CD4-positive, alpha-beta T cell treated with Interleukin-6 at 100 ng/mL for 8 hours (primary cell): ENCODE measurements around the gene MOB1B.
"Not testable (repeated sequence)": the region's sequence is repeated elsewhere in the genome, so short reads cannot be mapped to it uniquely, and the experiment has no call there.

Experiments used
- DNase-seq: peaks from one replicate; pipeline ENCODE4 v3.0.0-alpha.2; 2020; ENCODE audit warnings: mixed read lengths, low spot score

The MOB1B gene

GRCh38 chr4:70901984-70902576 lies at the start of gene MOB1B:
Gene MOB1B, plus strand, starts transcription at chr4:70902369. Its CDS starts 168 bp downstream, at chr4:70902537.
- DNase-seq, result peak; percentile 84

GRCh38 chr4:70855464-70855863 lies 46.7 kb upstream of the MOB1B start:
- DNase-seq, result no peak

GRCh38 chr4:70858454-70858853 lies 43.7 kb upstream of the MOB1B start:
- no peak for DNase-seq

GRCh38 chr4:70859066-70859465 lies 43.1 kb upstream of the MOB1B start:
- no peak for DNase-seq

GRCh38 chr4:70863099-70863790 lies 38.9 kb upstream of the MOB1B start:
- no peak for DNase-seq

GRCh38 chr4:70868778-70869177 lies 33.4 kb upstream of the MOB1B start:
- no peak for DNase-seq

- no peak for DNase-seq
Observed at GRCh38 chr4:70873216-70873615, 29.0 kb upstream of the MOB1B start.

- no peak for DNase-seq
Observed at GRCh38 chr4:70874268-70875156, 27.7 kb upstream of the MOB1B start.

- no peak for DNase-seq
Observed at GRCh38 chr4:70877556-70877955, 24.6 kb upstream of the MOB1B start.

- no peak for DNase-seq
Observed at GRCh38 chr4:70880739-70881138, 21.4 kb upstream of the MOB1B start.

GRCh38 chr4:70885174-70885573 lies 17.0 kb upstream of the MOB1B start:
- DNase-seq, result no peak

- DNase-seq, result no peak
Observed at GRCh38 chr4:70892086-70892769, 9.9 kb upstream of the MOB1B start.

GRCh38 chr4:70893790-70894189 lies 8.4 kb upstream of the MOB1B start:
- no peak for DNase-seq

- no peak for DNase-seq
Observed at GRCh38 chr4:70895405-70895804, 6.8 kb upstream of the MOB1B start.

- DNase-seq, result no peak
Observed at GRCh38 chr4:70895811-70896491, 6.2 kb upstream of the MOB1B start.

- DNase-seq, result not testable (repeated sequence)
Observed at GRCh38 chr4:70898581-70898980, 3.6 kb upstream of the MOB1B start.

GRCh38 chr4:70901607-70901983 lies 574 bp upstream of the MOB1B start:
- DNase-seq, result no peak

- DNase-seq, result no peak
Observed at GRCh38 chr4:70902577-70903290, 565 bp downstream of the MOB1B start.

GRCh38 chr4:70903291-70903603 lies 1.1 kb downstream of the MOB1B start:
- no peak for DNase-seq

GRCh38 chr4:70908993-70909556 lies 6.9 kb downstream of the MOB1B start:
- DNase-seq, result no peak

GRCh38 chr4:70914000-70914399 lies 11.8 kb downstream of the MOB1B start:
- no peak for DNase-seq
